ENCODE data around the gene PLOD2. TPM values are rescaled to one million over a fixed set of nuclear protein-coding genes. Genes with fewer than 3 reads are reported as not detected.
A peak's percentile ranks its signal among the peaks of the same experiment; 100 is the strongest.

PLOD2 gene
- total RNA-seq, 1 donor from 2014 or later = 28.0 TPM

- peak overlapping the region; percentile 25 for H3K27ac Mint-ChIP-seq (ENCODE audit: unreplicated experiment)
- H3K4me1 Mint-ChIP-seq (ENCODE audit: unreplicated experiment) = peaks cover 4% of the 10 kb centered on the region
- H3K4me3 Mint-ChIP-seq (ENCODE audit: unreplicated experiment) = no peak overlapping the region
- H3K9me3 Mint-ChIP-seq (ENCODE audit: unreplicated experiment) = no peaks in the 10 kb centered on the region
- no peaks in the 10 kb centered on the region for H3K27me3 Mint-ChIP-seq (ENCODE audit: unreplicated experiment)
- H3K36me3 Mint-ChIP-seq (ENCODE audit: low read depth, unreplicated experiment) = no peaks in the 10 kb centered on the region
- peak; percentile 45 for TF ChIP-seq CTCF (IDR thresholded peaks at IDR 0.05; ENCODE audit: unreplicated experiment)
- DNase-seq (ENCODE audit: low spot score) = peak; percentile 28
Measured at GRCh38 chr3:146187334-146187950, 26.5 kb upstream of the PLOD2 start.

DNA sequence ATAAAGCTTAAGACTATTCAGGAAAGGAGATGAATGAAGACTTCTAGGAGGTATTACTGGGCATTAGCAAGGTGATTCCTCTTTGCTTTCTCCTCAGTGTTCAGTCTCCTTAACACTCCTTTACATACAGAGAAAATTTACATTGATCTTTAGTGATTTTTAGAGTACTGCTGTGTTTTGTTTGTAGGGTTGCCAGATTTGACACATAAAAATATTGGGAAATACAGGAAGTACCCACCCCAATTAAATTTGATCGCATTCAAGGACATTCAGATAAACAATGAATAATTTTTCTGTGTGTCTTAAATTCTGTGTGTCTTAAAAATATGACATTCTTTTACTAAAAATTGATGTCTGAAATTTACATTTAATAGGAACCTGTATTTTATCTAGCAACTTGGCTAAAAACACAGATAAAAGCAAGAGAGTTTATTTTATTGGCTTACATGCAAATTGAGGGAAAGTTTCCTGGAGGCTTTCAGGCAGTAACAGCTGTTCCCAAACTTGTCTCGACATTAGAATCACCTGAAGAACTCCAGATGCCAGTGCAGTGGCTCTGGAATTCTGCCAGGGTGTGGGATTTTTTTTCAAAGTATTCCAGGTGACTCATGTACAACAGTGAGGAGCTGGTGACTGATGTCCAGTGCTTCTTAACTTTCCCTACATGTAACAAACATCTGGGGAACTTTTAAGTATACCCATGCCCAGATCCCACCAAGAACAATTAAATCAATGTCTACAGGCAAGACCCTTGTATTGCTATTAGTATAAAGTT lies 23.4 kb upstream of the PLOD2 start:
- no peak overlapping the region for H3K27ac Mint-ChIP-seq (ENCODE audit: unreplicated experiment)
- H3K27me3 Mint-ChIP-seq (ENCODE audit: unreplicated experiment) = no peaks in the 10 kb centered on the region
- no peaks in the 10 kb centered on the region for H3K9me3 Mint-ChIP-seq (ENCODE audit: unreplicated experiment)

GRCh38 chr3:146181216-146181615 lies 20.2 kb upstream of the PLOD2 start:
- Mint-ChIP-seq H3K4me1 (ENCODE audit: unreplicated experiment) (no peaks in the 10 kb centered on the region), H3K36me3 (ENCODE audit: low read depth, unreplicated experiment) (no peaks in the 10 kb centered on the region), H3K27ac (ENCODE audit: unreplicated experiment) (no peak overlapping the region), H3K4me3 (ENCODE audit: unreplicated experiment) (no peak overlapping the region), H3K9me3 (ENCODE audit: unreplicated experiment) (no peaks in the 10 kb centered on the region), H3K27me3 (ENCODE audit: unreplicated experiment) (no peaks in the 10 kb centered on the region)
- TF ChIP-seq CTCF (IDR thresholded peaks at IDR 0.05; ENCODE audit: unreplicated experiment) = no peak
- DNase-seq (ENCODE audit: low spot score) = no peak

More for the DNA sequence above, 23.4 kb upstream of the PLOD2 start:
- Mint-ChIP-seq H3K4me1 (ENCODE audit: unreplicated experiment) (peaks cover 3% of the 10 kb centered on the region), H3K36me3 (ENCODE audit: low read depth, unreplicated experiment) (no peaks in the 10 kb centered on the region), H3K4me3 (ENCODE audit: unreplicated experiment) (no peak overlapping the region)
- TF ChIP-seq CTCF (IDR thresholded peaks at IDR 0.05; ENCODE audit: unreplicated experiment) = no peak
- no peak for DNase-seq (ENCODE audit: low spot score)

DNA sequence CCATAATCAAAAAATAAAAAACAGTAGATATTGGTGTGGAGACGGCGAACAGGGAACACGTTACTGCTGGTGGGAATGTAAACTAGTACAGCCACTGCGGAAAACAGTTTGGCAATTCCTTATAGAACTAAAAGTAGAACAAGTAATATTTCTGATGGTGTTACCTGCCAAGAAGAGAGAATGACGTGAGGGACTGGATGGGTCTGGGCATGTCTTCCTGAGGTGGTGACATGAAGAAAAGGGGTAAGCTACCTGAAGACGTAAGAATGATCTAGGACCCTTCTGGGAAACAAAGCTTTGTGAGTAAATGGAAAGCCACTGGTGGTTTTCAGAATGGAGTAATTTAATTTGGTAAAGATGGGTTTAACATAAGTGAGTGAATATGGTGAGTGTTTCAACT lies 19.4 kb upstream of the PLOD2 start:
- Mint-ChIP-seq H3K27ac (ENCODE audit: unreplicated experiment) (no peak overlapping the region), H3K27me3 (ENCODE audit: unreplicated experiment) (no peaks in the 10 kb centered on the region), H3K9me3 (ENCODE audit: unreplicated experiment) (no peaks in the 10 kb centered on the region), H3K36me3 (ENCODE audit: low read depth, unreplicated experiment) (no peaks in the 10 kb centered on the region), H3K4me3 (ENCODE audit: unreplicated experiment) (no peak overlapping the region), H3K4me1 (ENCODE audit: unreplicated experiment) (no peaks in the 10 kb centered on the region)
- DNase-seq (ENCODE audit: low spot score) = no peak
- no peak for TF ChIP-seq CTCF (IDR thresholded peaks at IDR 0.05; ENCODE audit: unreplicated experiment)
